HG03521 (cell line): ENCODE results near the gene TMEM131.
"Not testable (repeated sequence)": the region's sequence is repeated elsewhere in the genome, so short reads cannot be mapped to it uniquely, and the experiment has no call there.

Experiments used
- ATAC-seq: cut with Tn5 transposase; IDR thresholded peaks from one replicate; pipeline ENCODE4 v1.9.1; 2021; ENCODE audit warnings: mild to moderate bottlenecking, moderate library complexity; ENCODE audit not compliant: unreplicated experiment

Gene TMEM131

GRCh38 chr2:97826266-97826847 is 169.4 kb downstream of the TMEM131 start:
- not testable (repeated sequence) for ATAC-seq

GRCh38 chr2:97824011-97824410 is 171.7 kb downstream of the TMEM131 start:
- ATAC-seq = not testable (repeated sequence)

GRCh38 chr2:97821862-97822261 is 173.9 kb downstream of the TMEM131 start:
- ATAC-seq = not testable (repeated sequence)

DNA sequence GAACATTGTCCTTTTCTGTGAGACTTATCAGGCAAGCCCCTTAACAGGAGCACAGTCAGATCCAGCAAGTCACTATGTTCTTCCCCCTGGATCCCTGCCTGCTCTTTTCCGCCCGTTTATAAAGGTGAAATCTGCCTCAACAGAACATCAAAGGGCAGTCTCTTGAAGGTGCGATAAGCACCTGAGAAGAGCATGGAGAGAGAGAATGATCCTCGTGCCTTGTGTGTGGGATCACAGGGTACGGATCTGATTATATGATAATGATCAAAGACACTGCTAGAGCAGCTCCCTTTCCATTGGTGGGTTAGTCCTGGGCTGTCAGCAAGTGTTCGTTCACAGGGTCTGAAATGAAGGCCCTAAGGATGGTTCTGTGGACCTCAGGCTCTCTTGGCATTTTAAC is 176.0 kb downstream of the TMEM131 start:
- no peak for ATAC-seq

DNA sequence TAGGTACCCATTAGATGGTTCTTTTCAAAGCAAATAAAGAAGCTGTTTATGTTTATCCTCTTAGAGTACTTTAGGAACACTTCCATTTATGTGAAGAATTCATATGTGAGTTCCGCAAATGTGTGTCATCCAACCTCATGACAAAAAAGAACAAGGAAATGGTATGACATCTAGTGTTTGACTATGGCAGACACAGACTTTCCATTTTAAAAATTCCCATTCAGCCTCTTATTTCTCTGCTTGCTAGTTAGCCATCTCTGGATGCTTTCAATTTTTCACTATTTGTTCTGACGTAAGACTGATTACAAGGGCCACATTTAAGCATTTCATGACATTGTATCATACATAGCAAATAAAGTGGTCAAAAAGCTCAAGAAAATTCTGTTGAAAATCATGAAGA is 179.3 kb downstream of the TMEM131 start:
- no peak for ATAC-seq

DNA sequence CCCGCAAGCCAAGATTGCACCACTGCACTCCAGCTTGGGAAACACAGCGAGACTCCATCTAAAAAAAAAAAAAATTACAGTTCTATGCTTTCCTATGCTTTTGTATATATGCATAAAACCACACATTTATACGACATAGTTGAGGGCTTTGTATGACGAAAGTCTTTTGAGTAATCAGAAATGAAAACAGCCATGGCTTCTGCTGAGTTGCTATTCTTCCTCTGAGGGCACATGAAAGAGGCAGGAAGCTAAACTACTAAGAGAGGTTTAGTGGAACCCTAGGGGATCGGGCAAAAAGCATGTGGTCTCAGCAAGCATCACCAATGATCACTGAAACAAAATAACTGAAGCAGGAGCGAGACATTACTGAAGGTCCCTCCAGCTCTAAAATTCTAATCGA is 182.8 kb downstream of the TMEM131 start:
- no peak for ATAC-seq

GRCh38 chr2:97808816-97809215 is 186.9 kb downstream of the TMEM131 start:
- no peak for ATAC-seq

DNA sequence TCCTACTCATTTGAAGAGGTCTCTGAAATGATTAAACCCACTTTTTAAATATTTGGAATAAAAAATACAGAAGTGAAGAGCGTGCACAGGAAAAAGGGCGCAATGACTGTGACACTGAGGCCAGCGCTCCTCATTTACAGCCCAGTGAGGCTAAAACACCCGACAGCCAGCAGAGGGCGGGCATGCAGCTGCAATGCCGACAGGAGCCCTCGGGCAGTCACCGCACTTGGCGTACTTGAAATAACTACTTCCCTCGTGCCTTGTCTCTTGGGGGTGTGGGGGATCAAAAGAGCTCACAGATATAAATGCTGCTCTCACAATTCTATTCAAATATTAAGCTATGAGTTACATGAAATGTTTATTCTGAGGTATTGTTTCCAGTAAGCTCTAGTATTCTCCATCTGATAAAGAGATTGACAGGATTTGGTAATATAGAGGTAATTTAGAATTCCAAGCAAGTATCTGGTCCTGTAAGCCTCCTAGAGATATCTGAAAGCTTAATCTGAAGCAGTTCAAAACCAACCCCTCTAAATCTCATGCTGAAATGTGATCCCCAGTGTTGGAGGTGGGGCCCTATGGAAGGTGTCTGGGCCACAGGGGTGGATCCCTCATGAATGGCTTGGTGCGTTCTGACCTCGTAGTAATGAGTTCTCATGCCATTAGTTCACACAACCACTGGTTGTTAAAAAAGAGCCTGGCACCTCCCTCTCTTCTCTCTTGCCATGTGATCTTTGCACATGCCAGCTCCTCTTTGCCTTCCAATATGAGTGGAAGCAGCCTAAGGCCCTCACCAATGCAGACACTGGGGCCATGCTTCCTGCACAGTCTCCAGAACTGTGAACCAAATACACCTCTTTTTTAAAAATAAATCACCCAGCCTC is 188.8 kb downstream of the TMEM131 start:
- peak; percentile 71 for ATAC-seq

DNA sequence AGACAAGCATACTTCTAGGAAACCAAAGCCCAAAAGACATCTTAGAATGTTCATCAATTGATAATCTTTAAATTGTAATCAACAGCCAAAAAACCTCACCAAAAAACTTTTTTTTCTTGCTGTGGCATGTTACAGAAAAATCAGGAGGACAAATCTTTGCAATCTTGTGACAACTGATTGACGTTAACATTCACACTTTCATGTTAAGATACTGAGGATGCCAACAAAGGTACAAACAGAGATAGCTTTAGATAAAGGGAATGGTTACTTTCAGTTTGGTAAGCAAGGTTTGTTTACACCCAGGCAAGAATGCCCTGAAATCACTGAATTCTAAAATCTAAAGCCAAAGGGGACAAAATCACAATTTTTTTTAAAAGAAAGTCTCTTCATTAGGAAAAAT is 190.0 kb downstream of the TMEM131 start:
- ATAC-seq = no peak

DNA sequence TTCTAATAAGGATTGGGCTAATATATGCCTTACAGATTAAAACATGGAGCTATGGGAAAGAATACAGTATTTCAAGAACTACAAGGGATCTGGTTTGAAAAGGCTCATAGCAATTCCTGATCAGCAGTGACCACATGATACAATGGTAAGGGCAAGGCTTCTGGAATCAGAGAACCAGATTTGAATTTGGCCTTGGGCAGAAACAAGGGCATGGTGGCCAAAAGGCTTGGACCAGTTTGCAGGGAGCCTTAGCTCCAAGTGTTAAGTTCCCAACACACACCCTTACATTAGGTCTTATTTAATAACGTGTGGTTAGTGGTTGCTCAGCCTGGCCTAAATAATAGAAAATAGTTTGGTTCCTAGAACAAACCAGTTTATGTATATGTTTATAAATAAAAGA is 194.7 kb downstream of the TMEM131 start:
- no peak for ATAC-seq

GRCh38 chr2:97798416-97798815 is 197.3 kb downstream of the TMEM131 start:
- no peak for ATAC-seq

GRCh38 chr2:97797355-97797754 is 198.4 kb downstream of the TMEM131 start:
- no peak for ATAC-seq

- ATAC-seq = no peak
These were observed 199.2 kb downstream of the TMEM131 start for GRCh38 chr2:97796465-97797126.

DNA sequence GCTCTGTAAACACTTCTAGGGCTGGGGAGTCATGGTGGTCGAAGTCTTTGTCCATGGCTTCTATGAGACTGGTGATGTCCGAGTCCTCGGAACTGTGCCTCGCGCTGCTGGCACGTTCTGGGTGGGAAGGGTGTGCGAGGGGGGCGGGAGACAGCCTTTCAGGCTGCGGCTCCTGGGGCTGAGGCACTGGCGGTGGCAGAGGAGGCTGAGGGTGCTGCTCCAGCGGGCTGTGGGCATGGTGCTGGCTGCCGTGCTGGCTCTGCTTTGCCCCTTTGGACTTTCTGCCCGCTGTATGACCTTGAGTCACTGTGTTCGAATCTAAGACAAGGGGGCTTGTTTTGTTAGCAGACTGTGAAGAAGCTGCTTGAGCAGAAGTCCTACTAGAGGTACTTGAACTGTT is 203.3 kb downstream of the TMEM131 start:
- no peak for ATAC-seq

GRCh38 chr2:97788986-97789644 is 206.6 kb downstream of the TMEM131 start:
- no peak for ATAC-seq

DNA sequence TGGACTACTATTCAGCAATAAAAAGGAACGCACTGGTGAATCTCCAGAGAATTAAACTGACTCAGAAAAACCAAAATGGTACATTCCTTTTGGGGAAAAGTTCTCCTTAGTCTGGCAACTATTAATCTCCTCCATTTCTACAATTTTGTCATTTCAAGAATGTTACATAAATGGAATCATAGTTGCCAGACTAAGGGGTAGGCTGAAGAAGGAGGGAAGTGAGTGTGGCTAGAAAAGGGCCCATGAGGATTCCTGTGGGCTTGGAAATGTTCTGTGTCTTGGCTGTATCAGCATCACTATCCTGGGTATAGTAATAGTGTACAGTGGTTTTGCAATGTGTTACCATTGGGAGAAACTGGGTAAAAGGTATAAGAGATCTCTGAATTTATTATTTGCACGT is 209.9 kb downstream of the TMEM131 start:
- ATAC-seq = no peak

- no peak for ATAC-seq
These were observed 210.8 kb downstream of the TMEM131 start for GRCh38 chr2:97784953-97785352.

- no peak for ATAC-seq
These were observed 213.8 kb downstream of the TMEM131 start for GRCh38 chr2:97781981-97782380.

- ATAC-seq = no peak
These were observed 216.6 kb downstream of the TMEM131 start for GRCh38 chr2:97779141-97779540.

DNA sequence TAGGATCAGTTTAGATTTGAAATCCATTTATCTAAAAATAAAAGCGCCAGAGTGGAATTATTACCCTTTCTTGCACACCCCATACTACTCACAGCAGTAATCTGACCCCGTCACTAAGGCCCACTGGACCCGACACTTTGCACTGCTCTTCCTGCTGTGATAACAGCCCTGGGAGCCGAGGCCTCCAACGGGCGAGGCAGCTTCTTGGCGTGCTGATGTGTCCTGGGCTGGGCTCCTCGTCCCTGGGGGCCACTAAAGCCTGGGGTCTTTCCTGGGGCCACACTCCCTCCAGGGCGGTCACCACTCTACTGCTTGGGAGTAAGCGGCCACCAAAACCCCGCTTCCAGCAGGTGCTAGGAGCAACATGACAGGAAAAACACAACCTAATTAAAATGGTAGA is 220.7 kb downstream of the TMEM131 start:
- no peak for ATAC-seq

- no peak for ATAC-seq
These were observed 221.3 kb downstream of the TMEM131 start for GRCh38 chr2:97774425-97774824.
